GM12801 (cell line): ENCODE data around the gene KCNIP1.

Experiments
- CTCF ChIP-seq: IDR thresholded peaks from one replicate; pipeline ENCODE4 v1.5.1; 2011; ENCODE audit warnings: control low read depth; ENCODE audit not compliant: insufficient read length; ENCODE audit errors: extremely low read depth

KCNIP1 gene

GRCh38 chr5:170470275-170470674 lies 33.5 kb upstream of the KCNIP1 start:
- no peak for TF ChIP-seq CTCF

GRCh38 chr5:170470808-170471404 lies 32.9 kb upstream of the KCNIP1 start:
- TF ChIP-seq CTCF = no peak

- TF ChIP-seq CTCF = no peak
These were observed 32.2 kb upstream of the KCNIP1 start for GRCh38 chr5:170471551-170472178.

GRCh38 chr5:170473642-170474041 lies 30.2 kb upstream of the KCNIP1 start:
- TF ChIP-seq CTCF = no peak

- no peak for TF ChIP-seq CTCF
These were observed 29.1 kb upstream of the KCNIP1 start for GRCh38 chr5:170474489-170475274.

- no peak for TF ChIP-seq CTCF
These were observed 28.4 kb upstream of the KCNIP1 start for GRCh38 chr5:170475294-170476000.

GRCh38 chr5:170476704-170477103 lies 27.1 kb upstream of the KCNIP1 start:
- no peak for TF ChIP-seq CTCF
